ENCODE data around the gene TMEM59L. TPM values are rescaled to one million over a fixed set of nuclear protein-coding genes. Genes with fewer than 3 reads are reported as not detected.

Gene TMEM59L
- total RNA-seq, result under 1 TPM; 0.24 to 0.40 TPM

- no peaks in the 10 kb centered on the region for H3K36me3 Mint-ChIP-seq
- ChIA-PET POLR2A (no interaction called here), CTCF (interaction anchor here (1.0 to 2.0 kb wide), 3 partner anchors 19 to 231 kb away, joined by 3 to 9 read pairs (median 4); no protein-coding TSS in a partner anchor)
- H3K27ac Mint-ChIP-seq, result no peak within 1 kb of the TSS
- DNase-seq, result peak; percentile 57
- no peaks in the 10 kb centered on the region for H3K9me3 Mint-ChIP-seq
- H3K27me3 Mint-ChIP-seq, result peaks cover 60% of the 10 kb centered on the region
- peak within 1 kb of the TSS; percentile 48 for H3K4me3 Mint-ChIP-seq
- intact Hi-C loops (cut with micrococcal nuclease), result no loop called here
- H3K4me1 Mint-ChIP-seq (ENCODE audit: low read depth), result peaks cover 20% of the 10 kb centered on the region
Measured at GRCh38 chr19:18612772-18613588, at the start of gene TMEM59L. TSS of gene TMEM59L (plus strand) at chr19:18612870. CDS start at chr19:18612959, 89 bp downstream.

- CTCF ChIA-PET, result no interaction called here
- H3K27ac Mint-ChIP-seq, result no peak overlapping the region
Measured at GRCh38 chr19:18566953-18567352, 45.7 kb upstream of the TMEM59L start.

GRCh38 chr19:18568367-18568766, 44.3 kb upstream of the TMEM59L start:
- peaks cover 13% of the 10 kb centered on the region for H3K4me1 Mint-ChIP-seq (ENCODE audit: low read depth)
- intact Hi-C loops (cut with micrococcal nuclease), result no loop called here
- H3K27me3 Mint-ChIP-seq, result no peaks in the 10 kb centered on the region
- no peak overlapping the region for H3K4me3 Mint-ChIP-seq
- H3K27ac Mint-ChIP-seq, result no peak overlapping the region
- ChIA-PET CTCF (no interaction called here), POLR2A (interaction anchor here (0.7 kb wide), 1 partner anchor 11 kb away, joined by 3 read pairs; the partner anchor contains the start of gene KXD1)
- peaks cover 51% of the 10 kb centered on the region for H3K36me3 Mint-ChIP-seq
- DNase-seq, result no peak
- no peaks in the 10 kb centered on the region for H3K9me3 Mint-ChIP-seq

More at GRCh38 chr19:18566953-18567352, 45.7 kb upstream of the TMEM59L start:
- Mint-ChIP-seq H3K36me3 (peaks cover 46% of the 10 kb centered on the region), H3K27me3 (no peaks in the 10 kb centered on the region), H3K4me1 (ENCODE audit: low read depth) (peaks cover 3% of the 10 kb centered on the region), H3K9me3 (no peaks in the 10 kb centered on the region), H3K4me3 (no peak overlapping the region)
- POLR2A ChIA-PET, result interaction anchor here (0.5 kb wide), 1 partner anchor 380 kb away, joined by 3 read pairs; no protein-coding TSS in a partner anchor
- intact Hi-C loops (cut with micrococcal nuclease), result no loop called here
- no peak for DNase-seq

- DNase-seq, result peak; percentile 99
- H3K27ac Mint-ChIP-seq, result peak within 1 kb of the TSS; percentile 92
- peaks cover 23% of the 10 kb centered on the region for H3K4me1 Mint-ChIP-seq (ENCODE audit: low read depth)
- intact Hi-C loops (cut with micrococcal nuclease), result loop anchor here (1.0 to 2.0 kb wide), 6 partner anchors 14 to 348 kb away; partner anchors contain the start of genes COPE, DDX49, ELL and KXD1
- POLR2A ChIA-PET, result interaction anchor here (0.8 to 4.3 kb wide), 9 partner anchors 12 to 348 kb away, joined by 3 to 28 read pairs (median 6); partner anchors contain the start of genes COPE, DDX49, ELL and FKBP8
- no peaks in the 10 kb centered on the region for H3K27me3 Mint-ChIP-seq
- peak within 1 kb of the TSS; percentile 91 for H3K4me3 Mint-ChIP-seq
- H3K36me3 Mint-ChIP-seq, result peaks cover 54% of the 10 kb centered on the region
- CTCF ChIA-PET, result interaction anchor here (0.7 to 3.6 kb wide), 15 partner anchors 9 to 348 kb away, joined by 3 to 46 read pairs (median 5); partner anchors contain the start of genes COPE, DDX49, ELL and REX1BD
- no peaks in the 10 kb centered on the region for H3K9me3 Mint-ChIP-seq
Measured at GRCh38 chr19:18571564-18572344, 40.9 kb upstream of the TMEM59L start, which contains the start of gene UBA52. TSS of gene UBA52 (plus strand) at chr19:18571857. CDS start at chr19:18573301, 1,444 bp downstream.

GRCh38 chr19:18574691-18575291, 37.9 kb upstream of the TMEM59L start:
- no peak overlapping the region for H3K4me3 Mint-ChIP-seq
- intact Hi-C loops (cut with micrococcal nuclease), result no loop called here
- no peaks in the 10 kb centered on the region for H3K27me3 Mint-ChIP-seq
- no peaks in the 10 kb centered on the region for H3K9me3 Mint-ChIP-seq
- H3K27ac Mint-ChIP-seq, result no peak overlapping the region
- POLR2A ChIA-PET, result no interaction called here
- CTCF ChIA-PET, result no interaction called here
- peaks cover 23% of the 10 kb centered on the region for H3K4me1 Mint-ChIP-seq (ENCODE audit: low read depth)
- no peak for DNase-seq
- H3K36me3 Mint-ChIP-seq, result peaks cover 45% of the 10 kb centered on the region

- peaks cover 42% of the 10 kb centered on the region for H3K36me3 Mint-ChIP-seq
- ChIA-PET CTCF (interaction anchor here (2.6 kb wide), 1 partner anchor 13 kb away, joined by 9 read pairs; no protein-coding TSS in a partner anchor), POLR2A (no interaction called here)
- peaks cover 20% of the 10 kb centered on the region for H3K4me1 Mint-ChIP-seq (ENCODE audit: low read depth)
- intact Hi-C loops (cut with micrococcal nuclease), result no loop called here
- no peak overlapping the region for H3K4me3 Mint-ChIP-seq
- no peak overlapping the region for H3K27ac Mint-ChIP-seq
- DNase-seq, result no peak
- no peaks in the 10 kb centered on the region for H3K27me3 Mint-ChIP-seq
- H3K9me3 Mint-ChIP-seq, result no peaks in the 10 kb centered on the region
Measured at GRCh38 chr19:18576383-18576782, 36.3 kb upstream of the TMEM59L start.

GRCh38 chr19:18577365-18577914, 35.2 kb upstream of the TMEM59L start:
- DNase-seq, result no peak
- intact Hi-C loops (cut with micrococcal nuclease), result no loop called here
- no peaks in the 10 kb centered on the region for H3K9me3 Mint-ChIP-seq
- peaks cover 18% of the 10 kb centered on the region for H3K4me1 Mint-ChIP-seq (ENCODE audit: low read depth)
- H3K36me3 Mint-ChIP-seq, result peaks cover 38% of the 10 kb centered on the region
- H3K4me3 Mint-ChIP-seq, result no peak overlapping the region
- POLR2A ChIA-PET, result no interaction called here
- CTCF ChIA-PET, result interaction anchor here (1.1 to 2.6 kb wide), 2 partner anchors 10 to 12 kb away, joined by 3 to 9 read pairs; no protein-coding TSS in a partner anchor
- no peaks in the 10 kb centered on the region for H3K27me3 Mint-ChIP-seq
- no peak overlapping the region for H3K27ac Mint-ChIP-seq

GRCh38 chr19:18580311-18580710, 32.4 kb upstream of the TMEM59L start:
- ChIA-PET POLR2A (interaction anchor here (1.3 kb wide), 1 partner anchor 9 kb away, joined by 3 read pairs; the partner anchor contains the start of gene REX1BD), CTCF (interaction anchor here (2.0 kb wide), 1 partner anchor 9 kb away, joined by 8 read pairs; the partner anchor contains the start of gene REX1BD)
- no peak for DNase-seq
- intact Hi-C loops (cut with micrococcal nuclease), result no loop called here
- H3K27me3 Mint-ChIP-seq, result no peaks in the 10 kb centered on the region
- H3K4me1 Mint-ChIP-seq (ENCODE audit: low read depth), result peaks cover 1% of the 10 kb centered on the region
- no peak overlapping the region for H3K4me3 Mint-ChIP-seq
- H3K27ac Mint-ChIP-seq, result no peak overlapping the region
- H3K36me3 Mint-ChIP-seq, result peaks cover 13% of the 10 kb centered on the region
- no peaks in the 10 kb centered on the region for H3K9me3 Mint-ChIP-seq

- Mint-ChIP-seq H3K27ac (no peak overlapping the region), H3K4me3 (no peak overlapping the region), H3K4me1 (ENCODE audit: low read depth) (peaks cover 29% of the 10 kb centered on the region), H3K27me3 (no peaks in the 10 kb centered on the region), H3K36me3 (peaks cover 5% of the 10 kb centered on the region), H3K9me3 (no peaks in the 10 kb centered on the region)
- intact Hi-C loops (cut with micrococcal nuclease), result loop anchor here (5.0 kb wide), 2 partner anchors 44 to 246 kb away; partner anchors contain the start of genes FKBP8 and UPF1
- CTCF ChIA-PET, result interaction anchor here (0.8 to 1.5 kb wide), 4 partner anchors 8 to 261 kb away, joined by 3 to 5 read pairs (median 4); no protein-coding TSS in a partner anchor
- no peak for DNase-seq
- POLR2A ChIA-PET, result interaction anchor here (1.0 kb wide), 1 partner anchor 15 kb away, joined by 4 read pairs; the partner anchor contains the start of gene UBA52
Measured at GRCh38 chr19:18586306-18586705, 26.4 kb upstream of the TMEM59L start.

- ChIA-PET CTCF (interaction anchor here (0.9 to 3.3 kb wide), 12 partner anchors 9 to 332 kb away, joined by 3 to 46 read pairs (median 5); partner anchors contain the start of genes COPE, DDX49, ELL and UBA52), POLR2A (interaction anchor here (0.6 to 2.8 kb wide), 6 partner anchors 9 to 262 kb away, joined by 4 to 28 read pairs (median 12); partner anchors contain the start of genes ELL, KXD1 and UBA52)
- Mint-ChIP-seq H3K27me3 (no peaks in the 10 kb centered on the region), H3K36me3 (peaks cover 5% of the 10 kb centered on the region), H3K27ac (no peak overlapping the region), H3K4me1 (ENCODE audit: low read depth) (peaks cover 29% of the 10 kb centered on the region), H3K4me3 (peak overlapping the region; percentile 82), H3K9me3 (no peaks in the 10 kb centered on the region)
- DNase-seq, result no peak
- intact Hi-C loops (cut with micrococcal nuclease), result loop anchor here (5.0 kb wide), 2 partner anchors 45 to 245 kb away; partner anchors contain the start of genes FKBP8 and UPF1
Measured at GRCh38 chr19:18587561-18587960, 25.1 kb upstream of the TMEM59L start.

Data from activated CD4-positive, alpha-beta memory T cell treated with anti-CD3 and anti-CD28 coated beads for 36 hours (primary cell).